Raji (cell line): ENCODE results near the gene TTBK2.

Source experiments
- POLR2A ChIP-seq: IDR thresholded peaks from 2 replicates; pipeline ENCODE4 v1.6.1; 2011; ENCODE audit warnings: low read depth, low read length, control low read depth; ENCODE audit not compliant: insufficient read depth

TTBK2 gene

DNA sequence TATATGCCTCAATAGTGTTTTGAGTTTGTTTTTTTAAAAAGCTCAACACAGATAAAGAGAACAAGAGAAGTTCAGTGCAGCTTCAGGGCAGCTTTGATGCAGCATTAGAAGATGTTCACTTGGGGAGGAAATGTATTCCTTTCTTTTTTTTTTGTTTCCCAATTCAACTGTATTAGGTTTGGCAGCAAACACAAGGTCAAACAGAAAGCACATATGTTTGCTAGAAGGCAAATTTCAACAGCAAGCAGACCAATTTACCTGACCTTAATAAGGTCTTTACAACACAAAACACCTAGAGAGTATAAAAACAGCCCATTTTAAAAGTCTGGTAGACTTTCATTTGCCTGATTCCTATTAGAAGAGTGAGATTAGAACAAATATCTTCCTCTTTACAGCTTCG, 176.4 kb downstream of the TTBK2 start:
- TF ChIP-seq POLR2A, result no peak

DNA sequence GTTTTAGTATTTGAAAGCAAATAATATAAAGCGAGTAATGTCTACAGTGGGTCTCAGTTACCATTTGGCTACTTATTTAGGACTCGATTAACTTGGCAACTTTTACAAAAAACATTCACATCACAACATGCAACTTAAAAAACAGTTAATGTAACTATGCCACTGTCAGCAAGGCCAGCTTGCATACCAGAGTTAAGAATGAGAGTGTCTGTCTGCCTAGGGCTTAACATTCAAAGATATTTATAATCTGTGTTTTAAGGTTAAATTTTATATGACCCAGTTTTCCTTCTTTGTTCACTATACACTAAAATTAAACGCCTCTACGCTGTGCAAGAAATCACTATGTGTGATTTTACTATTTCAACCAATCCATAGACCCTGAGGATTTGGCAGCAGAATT, 178.4 kb downstream of the TTBK2 start:
- no peak for TF ChIP-seq POLR2A

DNA sequence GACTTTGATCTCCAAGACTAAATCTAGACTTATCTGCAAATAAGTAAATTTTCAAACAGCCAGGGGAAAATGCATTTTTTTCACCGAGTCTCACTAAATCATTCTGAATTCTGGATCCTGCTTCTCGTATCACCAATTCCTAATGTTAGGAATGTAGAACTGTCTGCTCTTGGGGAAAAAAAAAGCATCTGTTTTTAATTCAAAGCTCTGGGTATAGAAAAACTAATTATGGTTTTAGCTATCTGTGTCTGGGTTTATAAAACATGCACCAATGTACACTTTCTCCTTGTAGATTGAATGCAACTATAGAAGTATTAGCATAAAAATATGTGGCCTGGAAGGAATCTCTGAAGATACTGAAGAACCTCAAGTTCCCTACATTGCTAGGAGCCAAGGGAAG, 178.9 kb downstream of the TTBK2 start:
- TF ChIP-seq POLR2A, result no peak

DNA sequence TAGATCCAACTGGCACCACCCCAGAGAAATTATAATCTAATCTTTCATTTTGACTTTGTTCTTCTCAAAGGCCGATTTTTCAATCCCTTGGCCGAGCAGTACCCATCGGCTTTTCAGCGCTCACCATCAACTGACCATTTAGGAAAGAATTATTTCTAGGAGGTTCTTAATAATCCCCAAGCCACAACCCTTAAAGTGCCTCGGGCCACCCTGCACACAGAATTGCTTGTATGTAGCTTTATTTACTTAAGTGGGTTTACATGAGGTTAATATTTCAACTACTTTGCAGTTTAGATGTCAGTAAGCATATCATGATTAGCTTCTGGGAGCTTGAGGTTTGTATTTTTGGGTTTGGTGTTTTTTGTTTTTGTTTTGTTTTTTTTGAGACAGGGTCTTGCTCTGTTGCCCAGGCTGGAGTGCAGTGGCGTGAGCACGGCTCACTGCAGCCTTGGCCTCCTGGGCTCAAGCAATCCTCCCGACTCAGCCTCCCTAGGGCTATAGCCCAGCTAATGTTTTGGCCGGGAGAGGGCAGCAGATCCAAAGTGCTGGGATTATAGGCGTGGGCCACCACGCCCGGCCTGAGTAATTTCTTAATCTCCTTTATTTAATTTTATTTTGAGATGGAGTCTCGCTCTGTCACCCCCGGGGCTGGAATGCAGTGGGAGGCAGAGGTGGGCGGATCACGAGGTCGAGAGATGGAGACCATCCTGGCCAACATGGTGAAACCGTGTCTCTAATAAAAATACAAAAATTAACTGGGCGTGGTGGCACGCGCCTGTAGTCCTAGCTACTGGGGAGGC, 182.8 kb downstream of the TTBK2 start:
- no peak for TF ChIP-seq POLR2A

DNA sequence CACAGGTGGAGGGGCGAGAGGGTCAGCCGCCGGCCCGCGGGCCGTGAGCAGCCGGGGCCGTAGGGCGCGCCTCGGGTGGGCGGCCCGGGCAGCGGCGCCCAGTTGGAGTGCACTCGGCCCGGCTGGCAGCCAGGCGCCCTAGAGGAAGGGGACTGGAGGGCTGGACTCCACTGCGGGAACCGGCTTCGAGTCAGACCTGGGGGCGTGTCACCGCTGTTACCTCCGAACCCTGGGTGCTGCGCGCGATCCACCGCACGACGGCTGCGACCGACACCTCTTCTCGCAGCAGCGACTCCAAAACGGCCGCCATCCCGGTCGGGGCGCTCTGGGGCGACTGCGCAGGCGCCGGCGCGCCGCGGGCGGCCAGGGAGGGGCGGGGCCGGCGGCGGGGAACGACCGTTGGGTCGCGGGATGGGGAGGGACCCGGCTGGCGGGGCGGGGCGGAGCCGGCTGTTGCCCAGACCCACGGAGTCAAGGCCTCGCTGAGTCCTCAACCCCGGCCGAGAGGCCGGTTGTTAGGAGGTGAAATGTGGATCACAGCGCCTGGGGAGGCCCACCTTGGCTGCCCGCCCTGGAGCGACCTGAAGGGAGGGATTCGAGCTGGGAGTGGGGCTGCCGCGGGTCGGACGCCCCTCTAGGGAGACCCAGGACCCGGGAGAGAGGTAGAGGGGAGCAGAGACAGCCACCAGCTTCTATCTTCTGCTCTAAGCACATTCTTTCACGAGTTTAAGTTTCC, 183.6 kb downstream of the TTBK2 start, which contains the start of gene CDAN1:
Gene CDAN1, minus strand, starts transcription at position 336 of the 736 bp plus-strand sequence. Its CDS starts 26 bp downstream, at position 310.
- TF ChIP-seq POLR2A, result peak; percentile 84

DNA sequence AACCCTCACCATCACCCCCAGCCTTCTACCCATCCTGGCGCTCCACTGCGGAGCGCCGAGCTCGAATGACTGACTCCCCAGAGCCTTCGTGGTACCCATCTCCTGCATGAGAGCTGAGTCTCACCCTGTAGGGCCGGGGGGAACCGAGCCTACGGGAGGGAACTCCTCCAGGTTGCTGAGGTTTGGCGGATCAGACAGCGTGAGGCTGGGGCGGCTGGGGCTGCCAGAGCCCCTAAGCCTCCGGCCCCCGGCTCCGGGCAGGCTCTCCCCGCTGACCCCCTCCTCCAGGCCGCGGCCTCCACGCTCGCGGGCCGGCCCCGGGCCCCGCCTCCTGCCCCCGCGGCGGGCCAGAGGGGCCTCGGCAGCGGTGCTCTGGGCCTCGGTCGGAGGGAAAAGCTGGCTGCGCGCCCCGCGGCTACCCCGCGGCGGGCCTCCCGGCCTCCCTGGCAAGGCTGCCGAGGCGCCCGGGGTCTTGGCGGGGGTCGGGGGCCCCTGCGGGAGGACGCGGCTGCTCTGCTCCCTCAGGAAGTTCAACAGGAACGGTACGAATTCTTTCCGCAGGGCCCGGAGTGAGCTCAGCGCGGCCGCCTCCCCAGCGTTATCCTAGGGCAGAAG, 184.3 kb downstream of the TTBK2 start:
- TF ChIP-seq POLR2A, result no peak

DNA sequence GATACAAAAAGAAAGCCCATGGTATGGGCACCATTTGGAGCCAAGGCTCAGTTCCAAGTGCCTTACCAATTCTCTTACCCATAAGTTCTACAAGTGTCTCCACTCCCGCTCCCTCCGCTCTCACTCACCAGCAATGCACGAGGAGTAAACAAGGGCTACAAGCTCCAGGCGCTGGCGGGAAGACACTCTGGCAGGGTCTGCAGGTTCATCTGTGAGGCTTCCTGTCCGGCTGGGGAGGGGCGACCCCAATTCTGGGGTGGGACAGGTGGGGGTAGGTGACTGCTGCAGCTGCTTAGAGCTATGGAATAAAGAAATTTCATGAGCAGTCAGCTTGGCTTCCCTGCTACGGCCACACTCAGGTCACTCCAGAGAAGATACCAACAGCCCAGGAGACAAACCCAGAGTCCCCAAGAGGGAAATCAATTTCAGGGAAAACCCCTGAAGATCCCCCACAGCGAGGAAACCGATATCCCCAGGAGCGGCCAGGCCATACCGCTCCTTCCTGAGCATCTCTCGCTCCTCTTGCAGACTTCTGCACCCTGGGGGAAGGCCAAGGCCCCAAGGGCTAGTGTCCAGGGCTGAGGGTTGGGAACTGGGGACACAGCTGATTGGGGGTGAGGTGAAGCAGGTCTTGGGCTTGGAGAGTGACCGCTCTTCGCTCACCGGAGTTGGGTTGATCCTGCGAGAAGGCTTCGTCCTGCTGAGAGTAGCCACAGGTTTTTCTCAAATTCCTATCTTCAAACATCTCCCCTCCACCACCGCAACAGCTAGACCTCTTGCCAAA, 185.0 kb downstream of the TTBK2 start:
- TF ChIP-seq POLR2A, result no peak

DNA sequence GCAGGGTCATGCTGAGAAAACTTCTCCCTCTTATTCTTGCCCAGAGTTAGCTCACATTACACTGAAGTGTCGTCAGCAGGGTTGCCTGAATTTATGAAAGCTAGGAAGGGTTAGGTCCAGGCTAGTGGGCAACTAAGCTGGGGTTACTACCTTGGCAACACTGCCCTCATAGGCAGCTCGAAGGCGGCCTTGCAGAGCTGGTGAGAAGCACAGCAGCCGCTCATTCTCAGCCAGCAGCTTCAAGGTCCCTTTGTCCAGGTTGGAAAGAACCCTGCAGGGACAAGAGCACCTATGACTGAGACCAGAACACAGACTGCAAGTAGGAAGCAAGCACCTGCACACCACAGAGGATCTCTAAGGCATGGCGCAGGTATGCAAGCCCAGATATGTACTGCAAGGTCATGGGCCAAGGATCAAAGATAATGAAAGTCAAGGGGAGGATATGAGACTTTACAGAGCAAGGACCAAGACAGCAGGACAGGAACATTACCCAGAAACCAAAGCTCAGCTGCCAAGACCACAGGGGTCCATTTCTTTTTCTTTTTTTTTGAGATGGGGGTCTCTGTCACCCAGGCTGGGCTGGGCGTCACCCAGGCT, 186.4 kb downstream of the TTBK2 start:
- TF ChIP-seq POLR2A, result no peak

DNA sequence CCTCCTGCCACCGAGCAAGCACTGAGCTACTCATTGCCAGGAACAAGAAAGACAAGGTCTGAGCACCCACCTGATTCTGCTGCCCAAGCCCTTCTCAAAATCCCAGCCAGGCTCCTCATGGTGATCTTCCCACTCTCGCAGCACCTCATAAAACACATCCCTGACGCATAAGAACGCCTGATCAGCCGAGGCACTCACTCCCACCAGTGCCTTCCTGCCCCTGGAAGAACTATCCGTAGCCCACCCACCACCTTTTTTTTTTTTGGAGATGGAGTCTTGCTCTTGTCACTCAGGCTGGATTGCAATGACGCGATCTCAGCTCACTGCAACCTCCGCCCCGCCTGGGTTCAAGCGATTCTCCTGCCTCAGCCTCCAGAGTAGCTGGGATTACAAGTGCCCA, 187.6 kb downstream of the TTBK2 start:
- TF ChIP-seq POLR2A, result no peak

DNA sequence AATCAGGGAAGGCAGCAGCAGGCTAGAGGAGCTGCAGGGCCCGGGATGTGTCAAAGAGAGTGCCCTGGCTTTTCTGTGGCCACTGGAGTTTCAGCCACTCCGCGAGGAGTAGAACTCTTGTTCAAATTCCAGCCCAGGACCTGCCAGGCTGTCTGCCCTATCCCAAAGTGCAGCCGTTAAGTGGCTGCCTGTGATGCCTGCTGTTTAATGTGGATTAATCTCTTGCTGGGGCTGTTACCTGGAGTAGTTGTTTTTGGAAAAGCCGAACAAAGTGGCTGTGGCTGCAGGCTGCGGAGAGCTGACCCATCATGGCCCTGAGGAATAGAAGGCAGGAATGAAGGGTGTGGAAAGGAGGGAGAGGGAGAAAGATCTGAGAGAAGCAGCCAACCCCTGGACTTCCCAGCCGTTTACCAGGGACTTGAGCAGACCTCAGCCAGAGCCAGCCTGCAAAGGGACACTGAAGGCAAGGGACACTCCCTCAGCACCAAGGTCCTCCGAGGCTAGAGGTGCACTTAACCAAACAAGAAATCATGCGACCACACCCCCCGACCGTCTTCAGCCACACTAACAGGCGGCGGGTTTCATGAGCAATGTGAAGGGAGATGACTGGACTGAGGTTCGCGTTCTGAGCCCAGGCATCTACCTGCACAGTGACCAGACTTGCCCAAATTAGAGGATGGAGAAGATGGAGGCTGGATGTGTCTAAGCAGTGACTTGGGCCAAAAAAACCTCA, 188.3 kb downstream of the TTBK2 start:
- no peak for TF ChIP-seq POLR2A

DNA sequence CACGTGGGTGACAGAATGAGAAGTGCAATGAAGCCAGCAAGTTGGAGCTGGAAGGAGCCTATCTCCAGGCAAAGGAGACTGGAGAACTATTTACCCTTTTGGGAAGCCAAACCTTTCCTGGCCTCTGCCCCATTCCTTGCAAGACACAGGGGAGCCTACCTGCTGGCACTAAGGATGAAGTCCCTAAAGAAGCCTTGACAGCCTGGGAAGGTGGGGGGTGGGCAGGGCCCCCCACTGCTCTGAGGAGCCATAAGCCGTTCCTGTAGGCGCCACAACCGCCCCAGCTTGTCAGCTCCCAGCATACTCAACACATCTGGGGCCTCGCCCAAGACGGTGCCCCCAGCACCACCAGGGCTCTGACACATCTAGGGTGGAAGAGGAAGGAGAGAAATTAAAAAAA, 189.1 kb downstream of the TTBK2 start:
- no peak for TF ChIP-seq POLR2A

DNA sequence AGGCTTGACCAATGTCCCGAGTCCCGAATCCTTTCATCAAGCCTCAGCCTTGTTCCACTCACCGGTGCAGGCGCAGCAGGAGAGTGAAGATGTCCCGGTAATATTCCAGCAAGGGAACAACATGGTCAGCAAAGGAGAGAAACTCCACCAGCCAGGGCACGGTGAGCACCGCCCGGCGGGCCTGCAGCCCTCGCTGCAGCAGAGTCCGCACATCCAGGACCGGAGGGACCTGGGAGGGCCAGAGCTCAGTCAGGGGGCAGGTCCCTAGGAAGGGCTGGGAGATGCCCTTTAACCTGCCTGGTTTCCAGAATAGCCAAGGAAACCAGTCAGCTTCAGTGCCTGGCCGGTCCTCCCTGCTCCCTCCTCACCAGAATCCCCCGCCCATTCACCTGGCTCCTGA, 190.0 kb downstream of the TTBK2 start:
- TF ChIP-seq POLR2A, result no peak

DNA sequence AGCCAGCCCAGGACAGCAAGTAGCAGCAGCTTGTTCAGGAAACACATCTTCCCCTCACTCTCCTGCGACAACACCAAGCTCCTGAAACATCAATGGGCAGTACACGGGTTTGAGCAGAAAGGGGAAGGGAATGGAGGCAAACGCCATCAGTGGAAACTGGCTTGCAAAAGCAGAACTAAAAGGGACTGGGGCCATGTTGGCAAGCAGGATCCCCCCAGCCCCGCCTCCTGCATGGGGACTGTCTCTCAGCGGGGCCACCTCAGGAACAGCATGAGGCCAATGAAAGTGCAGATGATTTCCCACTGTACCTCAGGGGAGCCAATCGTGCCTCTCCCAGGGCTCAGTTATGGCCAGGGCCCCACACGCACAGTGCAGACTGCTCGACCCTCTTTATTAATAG, 190.4 kb downstream of the TTBK2 start:
- no peak for TF ChIP-seq POLR2A

DNA sequence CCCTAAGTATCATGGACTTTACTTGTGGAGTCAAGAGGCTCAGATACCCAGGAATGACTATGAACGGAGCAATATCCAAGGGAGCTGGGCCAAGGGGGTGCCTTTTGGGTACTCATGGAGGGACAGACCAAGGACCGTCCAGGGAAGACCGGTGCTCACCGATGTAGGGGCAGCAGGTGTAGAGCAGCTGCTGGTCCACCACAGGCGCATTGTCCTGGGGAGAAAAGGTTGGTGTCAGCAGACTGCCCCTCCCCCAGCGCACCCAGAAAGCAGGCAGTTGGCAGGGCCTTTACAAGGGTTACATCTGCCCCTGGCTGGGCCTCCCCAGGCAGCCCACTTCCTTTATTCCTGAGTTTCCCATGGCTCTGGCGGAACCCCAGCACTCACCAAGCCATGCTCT, 191.2 kb downstream of the TTBK2 start:
- no peak for TF ChIP-seq POLR2A
